ENCODE data around the gene ZNRF4. TPM values are rescaled to one million over a fixed set of nuclear protein-coding genes. Genes with fewer than 3 reads are reported as not detected.

Gene ZNRF4
- polyA plus RNA-seq, 3 donors: not detected

- DNase-seq (ENCODE audit: low read depth in 3 of 3, low spot score in 2 of 3): no peak
Observed at GRCh38 chr19:5440299-5440698, 14.9 kb upstream of the ZNRF4 start.

GRCh38 chr19:5443723-5444122 is 11.5 kb upstream of the ZNRF4 start:
- no peak for DNase-seq (ENCODE audit: low read depth in 3 of 3, low spot score in 2 of 3)

- no peak for DNase-seq (ENCODE audit: low read depth in 3 of 3, low spot score in 2 of 3)
Observed at GRCh38 chr19:5444431-5444830, 10.8 kb upstream of the ZNRF4 start.

GRCh38 chr19:5445071-5445470 is 10.1 kb upstream of the ZNRF4 start:
- DNase-seq (ENCODE audit: low read depth in 3 of 3, low spot score in 2 of 3): no peak

- no peak for DNase-seq (ENCODE audit: low read depth in 3 of 3, low spot score in 2 of 3)
Observed at GRCh38 chr19:5445561-5446055, 9.6 kb upstream of the ZNRF4 start.

- no peak for DNase-seq (ENCODE audit: low read depth in 3 of 3, low spot score in 2 of 3)
Observed at GRCh38 chr19:5447700-5448311, 7.4 kb upstream of the ZNRF4 start.

GRCh38 chr19:5448374-5448773 is 6.8 kb upstream of the ZNRF4 start:
- no peak for DNase-seq (ENCODE audit: low read depth in 3 of 3, low spot score in 2 of 3)

GRCh38 chr19:5450482-5451126 is 4.6 kb upstream of the ZNRF4 start:
- DNase-seq (ENCODE audit: low read depth in 3 of 3, low spot score in 2 of 3): no peak

GRCh38 chr19:5451494-5451893 is 3.7 kb upstream of the ZNRF4 start:
- no peak for DNase-seq (ENCODE audit: low read depth in 3 of 3, low spot score in 2 of 3)

GRCh38 chr19:5452594-5453565 is 2.3 kb upstream of the ZNRF4 start:
- no peak for DNase-seq (ENCODE audit: low read depth in 3 of 3, low spot score in 2 of 3)

- DNase-seq (ENCODE audit: low read depth in 3 of 3, low spot score in 2 of 3): no peak
Observed at GRCh38 chr19:5454743-5455142, 474 bp upstream of the ZNRF4 start.

GRCh38 chr19:5456130-5456840 is 1.1 kb downstream of the ZNRF4 start:
- no peak for DNase-seq (ENCODE audit: low read depth in 3 of 3, low spot score in 2 of 3)

GRCh38 chr19:5456841-5457200 is 1.6 kb downstream of the ZNRF4 start:
- DNase-seq (ENCODE audit: low read depth in 3 of 3, low spot score in 2 of 3): no peak

- no peak for DNase-seq (ENCODE audit: low read depth in 3 of 3, low spot score in 2 of 3)
Observed at GRCh38 chr19:5457709-5458108, 2.5 kb downstream of the ZNRF4 start.

- no peak for DNase-seq (ENCODE audit: low read depth in 3 of 3, low spot score in 2 of 3)
Observed at GRCh38 chr19:5458420-5458819, 3.2 kb downstream of the ZNRF4 start.

- no peak for DNase-seq (ENCODE audit: low read depth in 3 of 3, low spot score in 2 of 3)
Observed at GRCh38 chr19:5459360-5459759, 4.1 kb downstream of the ZNRF4 start.

- DNase-seq (ENCODE audit: low read depth in 3 of 3, low spot score in 2 of 3): no peak
Observed at GRCh38 chr19:5460748-5461147, 5.5 kb downstream of the ZNRF4 start.

GRCh38 chr19:5463959-5464358 is 8.7 kb downstream of the ZNRF4 start:
- no peak for DNase-seq (ENCODE audit: low read depth in 3 of 3, low spot score in 2 of 3)

- no peak for DNase-seq (ENCODE audit: low read depth in 3 of 3, low spot score in 2 of 3)
Observed at GRCh38 chr19:5466072-5466471, 10.9 kb downstream of the ZNRF4 start.

- DNase-seq (ENCODE audit: low read depth in 3 of 3, low spot score in 2 of 3): no peak
Observed at GRCh38 chr19:5466814-5467291, 11.6 kb downstream of the ZNRF4 start.

- no peak for DNase-seq (ENCODE audit: low read depth in 3 of 3, low spot score in 2 of 3)
Observed at GRCh38 chr19:5470264-5470671, 15.1 kb downstream of the ZNRF4 start.
